ENCODE measurements around the gene SOBP.

The SOBP gene

GRCh38 chr6:107695061-107695720, 205.3 kb downstream of the SOBP start:
- H3K9me3 ChIP-seq (ENCODE audit: severe bottlenecking) = no peaks in the 10 kb centered on the region
- no peaks in the 10 kb centered on the region for H3K27me3 ChIP-seq (ENCODE audit: insufficient read depth, poor library complexity, severe bottlenecking)
- TF ChIP-seq CTCF (IDR thresholded peaks at IDR 0.05; ENCODE audit: poor library complexity, severe bottlenecking) = no peak
- H3K4me1 ChIP-seq (ENCODE audit: insufficient read depth, poor library complexity, severe bottlenecking) = no peaks in the 10 kb centered on the region
- H3K36me3 ChIP-seq (ENCODE audit: low read depth) = no peaks in the 10 kb centered on the region
- ATAC-seq (ENCODE audit: low read depth) (no peak), DNase-seq (ENCODE audit: low spot score) (no peak)
- H3K4me3 ChIP-seq (ENCODE audit: severe bottlenecking) = no peak overlapping the region
- H3K27ac ChIP-seq (ENCODE audit: poor library complexity, severe bottlenecking) = no peak overlapping the region

GRCh38 chr6:107697682-107698081, 207.8 kb downstream of the SOBP start:
- no peak for ATAC-seq (ENCODE audit: low read depth)
- no peaks in the 10 kb centered on the region for H3K36me3 ChIP-seq (ENCODE audit: low read depth)
- H3K27ac ChIP-seq (ENCODE audit: poor library complexity, severe bottlenecking) = no peak overlapping the region
- H3K4me1 ChIP-seq (ENCODE audit: insufficient read depth, poor library complexity, severe bottlenecking) = no peaks in the 10 kb centered on the region
- TF ChIP-seq CTCF (IDR thresholded peaks at IDR 0.05; ENCODE audit: poor library complexity, severe bottlenecking) = no peak
- no peak overlapping the region for H3K4me3 ChIP-seq (ENCODE audit: severe bottlenecking)
- no peaks in the 10 kb centered on the region for H3K9me3 ChIP-seq (ENCODE audit: severe bottlenecking)
- DNase-seq (ENCODE audit: low spot score) = no peak
- no peaks in the 10 kb centered on the region for H3K27me3 ChIP-seq (ENCODE audit: insufficient read depth, poor library complexity, severe bottlenecking)

GRCh38 chr6:107698146-107698545, 208.2 kb downstream of the SOBP start:
- peak; percentile 70; the same call in 2 of the 3 replicates for ATAC-seq (ENCODE audit: low read depth)

GRCh38 chr6:107699254-107699653, 209.3 kb downstream of the SOBP start:
- H3K4me3 ChIP-seq (ENCODE audit: severe bottlenecking) = no peak overlapping the region
- H3K36me3 ChIP-seq (ENCODE audit: low read depth) = no peaks in the 10 kb centered on the region
- DNase-seq (ENCODE audit: low spot score) = no peak
- no peak overlapping the region for H3K27ac ChIP-seq (ENCODE audit: poor library complexity, severe bottlenecking)
- no peaks in the 10 kb centered on the region for H3K4me1 ChIP-seq (ENCODE audit: insufficient read depth, poor library complexity, severe bottlenecking)
- H3K27me3 ChIP-seq (ENCODE audit: insufficient read depth, poor library complexity, severe bottlenecking) = no peaks in the 10 kb centered on the region
- ATAC-seq (ENCODE audit: low read depth) = no peak
- no peaks in the 10 kb centered on the region for H3K9me3 ChIP-seq (ENCODE audit: severe bottlenecking)
- TF ChIP-seq CTCF (IDR thresholded peaks at IDR 0.05; ENCODE audit: poor library complexity, severe bottlenecking) = no peak

More at GRCh38 chr6:107698146-107698545, 208.2 kb downstream of the SOBP start:
- Histone ChIP-seq H3K9me3 (ENCODE audit: severe bottlenecking) (no peaks in the 10 kb centered on the region), H3K4me3 (ENCODE audit: severe bottlenecking) (no peak overlapping the region), H3K36me3 (ENCODE audit: low read depth) (no peaks in the 10 kb centered on the region), H3K27ac (ENCODE audit: poor library complexity, severe bottlenecking) (no peak overlapping the region), H3K27me3 (ENCODE audit: insufficient read depth, poor library complexity, severe bottlenecking) (no peaks in the 10 kb centered on the region), H3K4me1 (ENCODE audit: insufficient read depth, poor library complexity, severe bottlenecking) (no peaks in the 10 kb centered on the region)
- no peak for DNase-seq (ENCODE audit: low spot score)
- TF ChIP-seq CTCF (IDR thresholded peaks at IDR 0.05; ENCODE audit: poor library complexity, severe bottlenecking) = no peak

GRCh38 chr6:107699697-107700325, 209.9 kb downstream of the SOBP start:
- Histone ChIP-seq H3K4me3 (ENCODE audit: severe bottlenecking) (no peak overlapping the region), H3K27me3 (ENCODE audit: insufficient read depth, poor library complexity, severe bottlenecking) (no peaks in the 10 kb centered on the region), H3K27ac (ENCODE audit: poor library complexity, severe bottlenecking) (no peak overlapping the region), H3K36me3 (ENCODE audit: low read depth) (no peaks in the 10 kb centered on the region), H3K4me1 (ENCODE audit: insufficient read depth, poor library complexity, severe bottlenecking) (no peaks in the 10 kb centered on the region), H3K9me3 (ENCODE audit: severe bottlenecking) (no peaks in the 10 kb centered on the region)
- ATAC-seq (ENCODE audit: low read depth) (no peak), DNase-seq (ENCODE audit: low spot score) (no peak)
- TF ChIP-seq CTCF (IDR thresholded peaks at IDR 0.05; ENCODE audit: poor library complexity, severe bottlenecking) = no peak

Measured in RWPE2 (cell line).